Peyer's patch (tissue), 4 donors: ENCODE data around the gene ANKRD29. TPM values are rescaled to one million over a fixed set of nuclear protein-coding genes. Genes with fewer than 3 reads are reported as not detected.
"Not testable (repeated sequence)": the region's sequence is repeated elsewhere in the genome, so short reads cannot be mapped to it uniquely, and the experiment has no call there.

Experiments
- DNase-seq, 3 donors: peaks; one replicate each; pipeline ENCODE4 v3.0.0-alpha.2; 2017 to 2019
- H3K27ac ChIP-seq, 4 donors: fragments of 200-600 bp; sonication (generic); one replicate each; pipeline ENCODE4 v1.5.1; 2016 to 2019
- H3K27me3 ChIP-seq, 2 donors: fragments of 200-600 bp; sonication (generic); one replicate each; pipeline ENCODE4 v1.5.1; 2019
- H3K36me3 ChIP-seq, 3 donors: fragments of 200-600 bp; sonication (generic); one replicate each; pipeline ENCODE4 v1.5.1; 2016 to 2019
- H3K4me1 ChIP-seq, 4 donors: fragments of 200-600 bp; sonication (generic); one replicate each; pipeline ENCODE4 v1.5.1; 2016 to 2019
- H3K4me3 ChIP-seq, 4 donors: fragments of 200-600 bp; sonication (generic); 1 replicate in 3 of 4; 2 replicates in 1 of 4; pipeline ENCODE4 v1.5.1; 2016 to 2019; ENCODE audit warnings: mild to moderate bottlenecking in 1 of 4
- H3K9me3 ChIP-seq, 4 donors: fragments of 200-600 bp; sonication (generic); one replicate each; pipeline ENCODE4 v1.5.1; 2016 to 2019; ENCODE audit warnings: mild to moderate bottlenecking in 1 of 4
- CTCF ChIP-seq, 6 experiments: fragments of 450-650 bp in 4 of 6; fragments of 200-600 bp in 2 of 6; sonication (generic) in 1 of 6; IDR thresholded peaks; one replicate each; pipeline ENCODE4 v1.5.1; 2017 to 2019; ENCODE audit warnings: antibody characterized with exemption in 6 of 6, mild to moderate bottlenecking in 3 of 6, moderate library complexity in 1 of 6
- POLR2A ChIP-seq, 2 donors: fragments of 450-650 bp; IDR thresholded peaks; one replicate each; pipeline ENCODE4 v1.5.1; 2017; ENCODE audit warnings: antibody characterized with exemption in 2 of 2, mild to moderate bottlenecking in 2 of 2, moderate library complexity in 2 of 2
- total RNA-seq, 4 donors: library from RNA; depleted of rRNA; stranded (reverse); fragments of >200 nt; gene quantifications; one replicate each; pipeline ENCODE4 v1.1.0, GENCODE V29; 2016

Gene ANKRD29
- total RNA-seq, 4 donors from 2014 or later: 4.0 to 18.2 (median 8.1) TPM

- no peaks in the 10 kb centered on the region for H3K27me3 ChIP-seq
- H3K36me3 ChIP-seq: peaks cover 0 to 79% (median 0%) of the 10 kb centered on the region in 3 donors
- peaks cover 0 to under 1% (median 0%) of the 10 kb centered on the region in 4 donors for H3K4me1 ChIP-seq
- H3K4me3 ChIP-seq: no peak overlapping the region
- H3K9me3 ChIP-seq: no peaks in the 10 kb centered on the region
- no peak for DNase-seq
- no peak overlapping the region for H3K27ac ChIP-seq
- TF ChIP-seq CTCF (IDR thresholded peaks at IDR 0.05): no peak
- no peak for TF ChIP-seq POLR2A (IDR thresholded peaks at IDR 0.05)
Observed at GRCh38 chr18:23568281-23569138, 94.2 kb downstream of the ANKRD29 start.

- Histone ChIP-seq H3K4me1 (no peaks in the 10 kb centered on the region), H3K27me3 (no peaks in the 10 kb centered on the region), H3K4me3 (no peak overlapping the region), H3K9me3 (no peaks in the 10 kb centered on the region), H3K36me3 (peaks cover 0 to 72% (median 0%) of the 10 kb centered on the region in 3 donors), H3K27ac (no peak overlapping the region)
- TF ChIP-seq CTCF (IDR thresholded peaks at IDR 0.05): no peak
- TF ChIP-seq POLR2A (IDR thresholded peaks at IDR 0.05): no peak
- DNase-seq: no peak
Observed at GRCh38 chr18:23567671-23568070, 95.0 kb downstream of the ANKRD29 start.

- no peaks in the 10 kb centered on the region for H3K4me1 ChIP-seq
- peaks cover 0 to 75% (median 0%) of the 10 kb centered on the region in 3 donors for H3K36me3 ChIP-seq
- no peak overlapping the region for H3K4me3 ChIP-seq
- H3K27me3 ChIP-seq: no peaks in the 10 kb centered on the region
- DNase-seq: no peak
- TF ChIP-seq POLR2A (IDR thresholded peaks at IDR 0.05) (no peak), CTCF (IDR thresholded peaks at IDR 0.05) (no peak)
- H3K27ac ChIP-seq: no peak overlapping the region
- no peaks in the 10 kb centered on the region for H3K9me3 ChIP-seq
Observed at GRCh38 chr18:23565916-23566547, 96.7 kb downstream of the ANKRD29 start.

- DNase-seq: no peak
- H3K27ac ChIP-seq: no peak overlapping the region
- H3K4me3 ChIP-seq: no peak overlapping the region
- H3K36me3 ChIP-seq: peaks cover 0 to 84% (median 0%) of the 10 kb centered on the region in 3 donors
- no peaks in the 10 kb centered on the region for H3K4me1 ChIP-seq
- H3K9me3 ChIP-seq: no peaks in the 10 kb centered on the region
- TF ChIP-seq CTCF (IDR thresholded peaks at IDR 0.05): no peak
- no peak for TF ChIP-seq POLR2A (IDR thresholded peaks at IDR 0.05)
- H3K27me3 ChIP-seq: no peaks in the 10 kb centered on the region
Observed at GRCh38 chr18:23563377-23564043, 99.2 kb downstream of the ANKRD29 start.

- no peak overlapping the region for H3K27ac ChIP-seq
- H3K27me3 ChIP-seq: no peaks in the 10 kb centered on the region
- no peaks in the 10 kb centered on the region for H3K4me1 ChIP-seq
- H3K36me3 ChIP-seq: peaks cover 0 to 78% (median 0%) of the 10 kb centered on the region in 3 donors
- no peak for DNase-seq
- no peak overlapping the region for H3K4me3 ChIP-seq
- no peaks in the 10 kb centered on the region for H3K9me3 ChIP-seq
- TF ChIP-seq CTCF (IDR thresholded peaks at IDR 0.05) (no peak), POLR2A (IDR thresholded peaks at IDR 0.05) (no peak)
Observed at GRCh38 chr18:23560186-23560585, 102.5 kb downstream of the ANKRD29 start.

GRCh38 chr18:23557511-23557910 is 105.2 kb downstream of the ANKRD29 start:
- H3K4me3 ChIP-seq, DNase-seq, H3K9me3 ChIP-seq, H3K27me3 ChIP-seq, H3K27ac ChIP-seq, H3K4me1 ChIP-seq: not testable (repeated sequence)
- H3K36me3 ChIP-seq: peaks cover 0 to 93% (median 0%) of the 10 kb centered on the region in 3 donors
